GM19035 (cell line): ENCODE results near the gene NTRK1.

Experiments used
- ATAC-seq: cut with Tn5 transposase; IDR thresholded peaks from one replicate; pipeline ENCODE4 v1.9.1; 2021; ENCODE audit not compliant: unreplicated experiment

The NTRK1 gene

DNA sequence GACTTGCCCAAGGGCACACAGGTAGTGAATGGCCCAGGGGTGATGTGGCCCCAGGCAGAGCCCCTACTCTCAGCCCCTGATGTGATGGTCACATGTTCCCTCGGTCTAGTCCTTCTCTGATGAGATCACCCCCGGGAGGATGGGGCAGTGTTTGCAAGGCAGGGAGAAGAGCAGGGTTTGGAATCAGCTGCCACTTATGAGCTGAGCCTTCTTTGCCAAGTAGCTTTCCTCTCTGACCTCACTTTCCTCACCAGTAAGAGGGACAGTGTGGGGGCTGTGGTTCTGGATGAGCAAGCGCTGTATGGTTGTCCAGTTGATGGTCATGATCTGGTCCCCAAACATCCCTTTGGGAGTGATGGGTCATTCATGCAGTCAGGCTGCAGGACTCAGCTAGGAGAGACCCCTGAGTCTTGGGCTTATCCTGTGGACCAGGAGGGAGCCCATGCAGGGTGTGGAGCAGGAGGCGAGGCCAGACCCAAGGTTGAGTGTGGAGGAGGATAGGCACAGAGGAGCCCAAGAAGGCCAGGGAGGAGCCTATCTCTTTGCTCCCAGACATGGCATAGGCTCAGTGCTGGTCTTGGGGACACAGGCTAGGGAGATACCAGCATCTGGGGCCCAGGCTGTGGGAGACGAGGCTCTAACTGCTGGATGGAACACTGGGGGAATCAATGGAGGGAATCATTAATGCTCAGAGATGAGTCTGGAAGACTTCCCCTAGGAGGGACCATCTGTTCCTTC is 16.9 kb downstream of the NTRK1 start:
- ATAC-seq = no peak

DNA sequence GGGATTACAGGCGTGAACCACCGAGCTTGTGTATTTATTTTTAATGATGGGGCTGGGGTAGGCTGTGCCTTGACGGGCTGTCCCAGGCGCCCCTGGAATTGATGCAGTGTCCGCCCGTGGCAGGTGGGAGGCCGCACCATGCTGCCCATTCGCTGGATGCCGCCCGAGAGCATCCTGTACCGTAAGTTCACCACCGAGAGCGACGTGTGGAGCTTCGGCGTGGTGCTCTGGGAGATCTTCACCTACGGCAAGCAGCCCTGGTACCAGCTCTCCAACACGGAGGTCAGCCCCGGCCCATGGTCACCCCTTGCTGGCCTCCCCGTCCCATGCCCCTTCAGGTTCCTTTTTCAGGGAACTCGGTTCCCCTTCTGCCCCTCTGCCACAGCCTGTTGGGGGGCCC is 19.2 kb downstream of the NTRK1 start:
- no peak for ATAC-seq

DNA sequence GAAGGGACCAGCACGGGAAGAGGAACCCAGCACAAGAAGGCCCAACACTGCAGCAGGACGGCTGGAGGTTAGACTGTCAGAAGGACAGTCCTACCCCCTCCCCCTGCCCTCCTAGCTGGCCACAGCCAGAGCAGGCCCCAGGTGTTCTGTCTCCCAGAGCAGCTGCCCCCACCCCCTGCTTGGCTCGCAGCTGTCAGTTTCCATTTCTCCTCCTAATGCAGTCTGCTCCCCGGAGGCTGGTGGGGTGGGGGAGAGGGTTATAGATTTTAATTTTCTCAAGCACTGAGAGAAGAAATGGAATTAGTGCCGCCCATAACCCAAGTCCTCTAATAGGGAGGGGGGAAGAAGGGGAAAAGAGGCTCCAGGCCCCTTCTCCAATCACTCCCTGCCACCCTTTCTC is 19.8 kb downstream of the NTRK1 start:
- no peak for ATAC-seq

DNA sequence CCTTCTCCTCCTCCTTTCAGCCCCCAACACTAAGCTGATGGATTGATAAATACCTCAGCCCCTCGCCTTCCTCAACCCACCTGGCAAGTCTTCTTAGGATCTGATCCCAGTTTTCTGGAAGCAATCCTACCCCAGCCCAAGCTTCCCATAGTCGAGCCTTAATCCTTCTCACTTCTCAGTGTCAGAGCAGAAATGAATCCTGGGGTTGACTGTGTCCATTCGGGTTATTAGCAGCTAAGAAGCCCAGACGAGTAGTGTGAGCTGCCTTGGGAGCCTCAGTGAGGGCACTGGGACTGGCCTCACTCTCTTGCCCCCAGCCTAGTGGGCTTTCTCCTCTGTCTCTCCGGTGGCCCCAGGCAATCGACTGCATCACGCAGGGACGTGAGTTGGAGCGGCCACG is 20.4 kb downstream of the NTRK1 start:
- no peak for ATAC-seq

DNA sequence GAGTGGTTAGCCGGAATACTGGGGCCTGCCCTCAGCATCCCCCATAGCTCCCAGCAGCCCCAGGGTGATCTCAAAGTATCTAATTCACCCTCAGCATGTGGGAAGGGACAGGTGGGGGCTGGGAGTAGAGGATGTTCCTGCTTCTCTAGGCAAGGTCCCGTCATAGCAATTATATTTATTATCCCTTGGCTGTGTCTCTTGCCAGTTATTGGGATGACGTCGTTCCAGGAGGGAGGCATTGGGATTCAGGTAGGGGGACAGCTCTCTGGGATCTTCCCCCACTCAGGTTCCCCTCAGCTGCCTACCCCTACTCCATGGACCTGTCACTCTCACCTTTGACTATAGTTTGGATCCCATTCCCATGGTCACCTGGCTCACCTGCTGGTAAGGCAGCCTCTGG is 21.0 kb downstream of the NTRK1 start:
- ATAC-seq = no peak

DNA sequence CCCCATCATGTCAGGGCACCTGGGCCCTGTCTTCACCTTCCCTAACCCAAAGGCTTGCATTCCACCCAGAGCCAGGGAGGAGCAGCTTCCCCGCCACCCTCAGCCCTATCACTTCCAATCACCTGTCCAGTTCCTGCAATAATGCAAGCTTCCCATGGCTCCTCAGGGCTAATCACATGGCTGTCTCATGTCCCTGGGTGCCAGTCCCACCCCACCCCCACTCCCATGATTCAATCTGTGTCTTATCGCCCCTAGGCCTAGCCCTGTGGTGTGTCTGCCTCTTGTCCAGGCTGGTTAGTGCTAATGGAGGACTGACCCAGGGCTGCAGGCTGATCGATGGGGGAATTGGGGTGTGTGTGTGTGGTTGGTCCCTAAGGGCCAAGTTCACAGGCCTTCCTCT is 21.9 kb downstream of the NTRK1 start:
- no peak for ATAC-seq

GRCh38 chr1:156883919-156884318 is 23.3 kb downstream of the NTRK1 start:
- no peak for ATAC-seq

- ATAC-seq = no peak
Observed at GRCh38 chr1:156884560-156885184, 24.0 kb downstream of the NTRK1 start.

GRCh38 chr1:156885314-156885713 is 24.6 kb downstream of the NTRK1 start:
- ATAC-seq = no peak

- no peak for ATAC-seq
Observed at GRCh38 chr1:156885880-156886355, 25.3 kb downstream of the NTRK1 start.

DNA sequence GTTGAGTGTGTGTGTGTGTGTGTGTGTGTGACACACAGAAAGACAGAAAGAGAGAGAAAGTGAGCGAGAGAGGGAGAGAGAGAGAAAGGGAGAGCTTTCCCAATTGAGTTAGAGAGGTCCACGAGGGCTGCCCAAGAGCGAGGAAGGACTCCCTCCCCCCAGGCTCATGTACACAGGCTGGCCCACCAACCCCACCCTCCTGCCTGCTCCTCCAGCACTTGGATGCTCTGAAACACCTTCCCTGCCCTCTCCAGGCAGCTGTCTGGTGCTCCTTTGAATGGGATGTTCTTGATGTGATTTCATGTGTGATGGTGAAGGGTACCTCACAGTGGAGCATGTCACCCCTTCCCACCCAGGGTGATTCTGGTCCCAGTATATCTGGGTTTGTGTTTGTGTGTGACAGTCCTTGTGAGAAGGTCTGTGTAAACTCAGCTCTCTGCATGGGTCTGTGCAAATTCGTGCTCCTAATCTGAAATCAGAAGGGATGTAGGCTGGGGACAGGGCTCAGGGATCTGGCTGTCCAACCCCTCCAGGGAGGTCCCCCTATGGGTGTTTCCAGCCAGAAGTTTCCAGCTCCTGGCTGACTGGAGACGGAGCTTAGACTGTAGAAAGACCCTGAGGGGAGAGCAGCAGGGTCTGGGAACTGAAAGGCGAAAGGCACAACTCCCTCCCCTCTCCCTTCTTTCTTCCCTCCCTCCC is 26.1 kb downstream of the NTRK1 start:
- no peak for ATAC-seq

DNA sequence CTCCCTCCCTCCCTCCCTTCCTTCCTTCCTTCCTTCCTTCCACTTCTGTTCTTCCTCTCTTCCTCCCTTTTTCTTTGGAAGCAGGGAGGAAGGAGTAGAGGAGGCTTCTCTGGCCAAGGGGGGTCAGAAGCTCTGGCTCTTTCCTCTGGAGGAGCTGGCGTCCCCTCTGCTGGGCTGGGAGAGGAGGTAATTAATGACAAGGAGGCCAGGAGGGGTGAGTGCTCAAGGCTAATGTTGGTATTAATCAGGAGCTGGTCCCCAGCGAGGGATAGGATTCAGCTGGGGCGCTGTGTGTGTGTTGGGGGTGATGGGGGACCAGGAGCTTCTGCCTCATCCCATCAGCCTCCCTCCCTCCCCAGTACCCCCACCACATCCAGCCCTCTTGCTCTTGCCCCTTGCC is 26.7 kb downstream of the NTRK1 start:
- ATAC-seq = no peak

- ATAC-seq = no peak
Observed at GRCh38 chr1:156887734-156888133, 27.1 kb downstream of the NTRK1 start.

DNA sequence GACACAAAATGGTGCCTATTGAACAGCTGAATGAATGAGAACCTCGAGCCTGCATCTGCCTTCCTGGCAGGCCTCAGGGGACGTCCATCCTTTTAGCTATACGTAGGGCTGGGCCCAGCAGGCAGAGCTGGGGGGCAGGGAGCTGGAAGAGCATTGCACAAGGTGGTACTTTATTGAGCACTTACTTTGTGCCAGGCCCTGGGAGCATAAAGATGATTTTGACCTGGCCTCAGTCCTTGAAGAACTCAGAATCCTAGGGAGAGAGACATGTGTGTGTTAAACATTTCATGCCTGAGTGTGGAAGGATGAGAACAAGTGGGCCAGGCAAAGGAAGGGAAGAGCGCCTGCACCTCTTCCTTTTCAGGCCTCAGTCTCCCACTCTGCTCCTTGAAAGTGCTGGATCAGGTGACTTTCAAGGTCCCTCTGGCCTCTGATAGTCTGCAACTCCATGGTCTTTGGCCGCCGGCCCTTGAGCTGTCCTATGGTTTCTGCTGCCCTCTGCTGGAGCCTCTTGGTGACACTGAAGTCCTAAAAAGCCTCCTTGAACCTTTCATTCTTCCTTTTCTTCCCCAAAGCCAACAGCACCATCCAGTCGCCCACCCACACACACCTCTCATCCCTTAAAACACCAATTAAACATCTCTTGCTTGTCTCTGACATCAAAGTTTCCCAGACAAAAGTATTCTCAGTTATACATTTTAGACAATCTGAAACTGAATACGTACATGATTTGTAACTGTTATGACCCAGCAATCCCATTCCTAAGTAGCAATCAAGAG is 29.3 kb downstream of the NTRK1 start:
- no peak for ATAC-seq

GRCh38 chr1:156892190-156893047 is 31.8 kb downstream of the NTRK1 start:
- peak; percentile 71 for ATAC-seq

- no peak for ATAC-seq
Observed at GRCh38 chr1:156893048-156893953, 32.6 kb downstream of the NTRK1 start, which contains the start of gene PEAR1. PEAR1 (plus strand) TSS chr1:156893718; CDS start chr1:156903927, 10,209 bp downstream.

DNA sequence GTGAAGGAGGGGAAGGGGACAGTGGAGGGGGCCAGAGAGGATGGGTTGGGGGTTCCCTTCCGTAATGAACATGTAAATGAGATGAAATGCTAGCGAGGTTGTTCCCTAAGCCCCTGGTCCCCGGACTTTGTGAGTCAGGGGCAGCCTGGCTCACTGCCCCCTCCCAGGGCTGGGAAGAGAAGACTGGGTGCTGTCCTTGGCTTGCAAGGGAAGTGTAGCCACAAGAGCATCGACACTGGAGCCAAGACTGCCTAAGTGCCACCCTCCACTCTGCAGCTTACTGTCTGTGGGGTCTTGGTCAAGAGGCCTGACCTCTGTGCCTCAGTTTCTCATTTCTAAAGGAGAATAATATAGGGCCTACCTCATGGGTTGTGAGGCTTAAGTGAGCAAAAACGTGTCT is 33.3 kb downstream of the NTRK1 start:
- ATAC-seq = no peak

DNA sequence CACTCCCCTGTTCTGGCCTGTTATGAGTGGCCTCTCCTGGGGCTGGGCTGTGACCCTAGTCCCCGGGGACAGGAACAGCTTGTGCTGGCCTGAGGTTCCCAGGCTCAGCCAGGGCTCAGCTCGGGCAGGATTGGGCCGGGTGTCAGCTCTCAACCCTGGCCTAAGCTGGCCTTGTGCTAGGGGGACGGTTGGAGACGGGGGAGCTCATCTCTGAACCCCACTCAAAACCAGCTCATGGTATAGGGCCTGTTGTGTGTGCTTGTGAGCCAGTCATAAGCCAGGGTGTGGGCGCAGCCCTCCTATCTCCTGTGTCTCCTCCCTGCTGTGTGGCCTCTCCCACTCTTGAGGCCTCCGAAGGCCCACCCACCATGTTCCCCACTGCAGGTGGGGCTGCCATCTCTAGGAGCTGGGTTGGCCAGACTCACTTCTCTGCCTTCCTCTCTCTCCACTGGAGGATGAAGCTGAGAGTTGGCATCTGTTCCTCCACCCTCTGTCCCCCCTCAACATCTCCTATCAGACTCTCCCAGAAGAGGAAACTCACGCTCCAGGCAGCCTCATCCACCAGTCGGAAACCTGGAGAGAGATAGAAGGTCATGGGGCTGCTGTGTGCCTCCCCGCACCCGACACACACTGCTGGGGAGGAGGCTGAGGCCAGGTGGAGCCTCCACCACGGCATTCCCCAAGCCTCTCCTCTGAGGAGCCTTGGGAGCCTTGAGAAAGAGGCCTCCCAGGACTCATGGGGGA is 34.2 kb downstream of the NTRK1 start:
- no peak for ATAC-seq

DNA sequence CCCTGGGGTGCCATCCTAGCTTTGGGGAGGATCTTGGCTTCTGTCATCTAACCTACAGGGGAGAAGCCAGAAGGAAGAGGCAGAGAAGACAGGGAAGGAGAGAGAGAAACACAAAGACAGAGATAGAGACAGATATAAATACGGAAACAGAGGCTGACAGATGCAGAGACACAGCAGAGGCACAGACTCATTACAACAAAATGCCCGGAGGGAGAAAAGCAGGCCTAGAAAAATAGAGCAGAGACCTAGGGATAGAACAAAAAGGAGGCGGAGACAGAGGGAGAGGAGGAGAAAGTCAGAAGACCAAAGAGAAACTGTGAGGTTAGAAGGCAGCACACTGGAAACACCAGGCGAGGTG is 34.8 kb downstream of the NTRK1 start:
- no peak for ATAC-seq
